Activated CD4-positive, alpha-beta T cell treated with anti-CD3 and anti-CD28 coated beads for 4 hours (primary cell): ENCODE measurements around the gene ENDOD1.

Experiments
- DNase-seq, 2 donors: peaks; one replicate each; pipeline ENCODE4 v3.0.0-alpha.2; 2020

Gene ENDOD1

DNA sequence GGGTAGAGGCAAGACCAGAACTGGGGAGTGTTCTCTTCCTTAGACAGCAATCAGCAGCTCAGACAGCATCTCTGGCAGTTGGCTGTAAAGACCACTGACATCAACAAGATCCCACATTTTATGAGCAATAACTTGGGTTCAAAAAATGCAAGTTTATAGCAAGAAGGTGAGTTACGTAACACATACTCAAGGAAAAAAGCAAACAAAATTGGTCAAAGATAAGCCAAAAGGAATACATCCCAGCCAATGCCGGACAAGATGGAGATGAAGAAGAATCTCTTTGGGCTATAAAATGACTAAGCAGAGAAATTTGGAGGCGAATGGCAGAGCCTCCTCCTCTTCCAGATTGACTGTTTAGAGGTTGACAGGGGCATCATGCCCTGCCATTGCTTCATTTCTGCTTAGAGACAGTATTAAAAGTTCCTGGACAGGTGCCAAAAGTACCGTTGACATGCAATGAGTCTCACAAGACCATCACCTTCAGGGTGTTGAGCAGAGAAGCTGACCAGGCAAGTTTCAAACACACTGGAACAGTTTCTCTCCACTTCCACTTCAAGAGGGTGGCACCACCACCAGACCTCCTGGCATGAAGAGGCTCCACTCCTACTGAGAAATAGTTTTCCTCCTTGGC, 55.9 kb downstream of the ENDOD1 start:
- no peak for DNase-seq

DNA sequence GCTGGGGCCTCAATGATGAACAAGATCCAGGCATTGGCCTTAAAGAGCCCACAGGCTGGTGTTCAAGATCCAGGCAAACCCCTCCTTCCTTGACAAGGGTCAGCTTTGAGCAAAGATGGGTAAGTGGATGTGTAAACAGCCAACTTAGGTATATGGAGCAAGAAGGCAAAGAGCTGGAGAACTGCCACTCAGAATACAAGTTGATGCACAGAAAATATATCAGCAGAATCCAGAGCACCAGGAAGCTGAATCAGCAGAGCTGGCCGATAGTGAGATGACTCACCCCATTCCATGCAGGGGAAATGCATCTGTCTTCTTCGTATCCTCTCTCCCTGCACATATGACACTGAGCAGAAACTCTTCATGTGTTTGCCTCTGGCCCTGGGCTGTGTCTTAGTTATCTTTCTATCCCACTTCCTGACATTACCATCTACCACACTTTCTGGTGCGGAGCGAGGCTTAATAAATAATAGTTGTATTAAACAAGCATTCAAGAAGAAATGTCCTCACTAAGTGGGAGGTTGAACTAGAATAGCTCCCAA, 57.8 kb downstream of the ENDOD1 start:
- DNase-seq, result peak in 1 of 2 donors; percentile 18

GRCh38 chr11:95148406-95148805, 58.8 kb downstream of the ENDOD1 start:
- no peak for DNase-seq

- no peak for DNase-seq
Measured at GRCh38 chr11:95148938-95149337, 59.3 kb downstream of the ENDOD1 start.

DNA sequence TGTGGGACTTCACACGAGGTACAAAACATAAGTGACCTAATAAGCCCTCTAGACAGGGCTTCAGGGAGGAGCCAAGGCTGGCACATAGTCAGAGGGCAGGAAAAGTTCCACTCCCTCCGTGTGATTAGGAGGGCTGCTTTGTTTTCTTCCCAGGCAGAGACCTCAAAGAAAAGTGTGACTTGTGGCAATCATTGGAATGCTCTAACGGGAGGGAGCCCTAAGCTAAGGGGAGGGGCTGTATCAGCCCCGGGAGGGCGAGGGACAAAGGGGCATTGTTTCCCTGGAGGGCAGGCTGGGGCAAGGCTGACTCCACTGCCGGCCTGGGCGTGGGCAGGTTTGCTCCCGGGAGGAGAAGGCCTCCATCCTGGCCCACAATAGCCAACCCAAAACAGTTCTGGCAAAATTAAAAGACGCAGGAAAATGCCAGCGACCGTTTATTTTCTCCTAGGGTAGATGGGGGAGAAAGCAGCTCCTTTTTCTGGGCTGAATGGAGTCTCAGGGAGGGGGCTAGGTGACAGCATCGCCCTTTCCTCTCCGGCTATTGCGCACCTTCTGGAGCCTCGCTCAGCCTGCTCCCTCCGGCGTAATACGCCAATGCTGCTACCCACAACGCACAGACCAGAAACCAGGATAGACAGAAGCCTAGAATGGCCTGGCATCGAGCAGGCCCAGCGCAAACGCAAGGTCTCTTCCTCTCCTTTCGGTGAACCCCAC, 60.2 kb downstream of the ENDOD1 start:
- no peak for DNase-seq

GRCh38 chr11:95150956-95151684, 61.5 kb downstream of the ENDOD1 start:
- DNase-seq, result peak; percentile 91 to 93

DNA sequence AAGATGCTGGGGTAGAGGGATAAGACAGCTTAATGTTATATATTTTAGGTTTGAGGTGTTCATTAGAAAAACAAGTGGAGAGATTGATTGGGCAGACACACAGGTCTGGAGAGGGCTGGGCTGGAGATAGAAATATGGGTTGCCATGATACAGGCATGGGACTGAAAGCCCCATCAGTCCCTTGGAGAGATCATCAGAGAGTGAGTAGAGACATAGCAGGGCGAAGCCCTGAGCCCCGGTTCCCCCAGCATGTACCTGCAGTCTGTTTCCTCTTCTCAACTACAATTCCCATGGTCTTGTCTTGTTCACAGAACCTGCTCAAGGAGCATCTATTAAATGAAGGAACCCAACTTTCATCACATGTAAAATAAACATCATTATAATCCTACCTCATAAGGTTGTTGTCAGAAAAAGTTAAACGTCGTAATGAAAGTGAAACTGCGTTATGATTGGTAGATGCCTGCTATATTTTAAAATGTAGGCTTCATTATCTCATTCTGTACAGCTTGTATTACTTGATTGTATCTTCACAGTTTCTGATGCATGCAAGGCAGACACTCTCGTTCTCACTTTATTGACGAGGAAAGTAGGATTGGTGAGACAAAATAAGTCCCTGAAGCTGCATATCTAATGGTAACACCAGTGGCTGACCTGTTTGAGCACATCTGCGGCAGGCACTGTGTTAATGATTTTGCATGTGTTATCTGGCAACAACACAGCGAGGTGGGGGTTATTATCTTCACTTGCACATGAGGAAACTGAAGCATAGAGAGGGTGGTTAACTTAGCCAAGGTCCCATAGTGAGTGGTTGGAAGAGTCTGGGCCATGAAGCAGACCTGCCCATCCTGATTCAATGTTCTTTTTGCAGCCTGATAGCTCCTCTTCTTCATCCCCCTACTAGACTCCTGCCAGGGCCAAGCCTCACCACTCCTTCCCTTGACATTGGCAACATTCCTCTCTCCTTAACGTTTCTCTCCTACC, 63.5 kb downstream of the ENDOD1 start:
- DNase-seq, result no peak

DNA sequence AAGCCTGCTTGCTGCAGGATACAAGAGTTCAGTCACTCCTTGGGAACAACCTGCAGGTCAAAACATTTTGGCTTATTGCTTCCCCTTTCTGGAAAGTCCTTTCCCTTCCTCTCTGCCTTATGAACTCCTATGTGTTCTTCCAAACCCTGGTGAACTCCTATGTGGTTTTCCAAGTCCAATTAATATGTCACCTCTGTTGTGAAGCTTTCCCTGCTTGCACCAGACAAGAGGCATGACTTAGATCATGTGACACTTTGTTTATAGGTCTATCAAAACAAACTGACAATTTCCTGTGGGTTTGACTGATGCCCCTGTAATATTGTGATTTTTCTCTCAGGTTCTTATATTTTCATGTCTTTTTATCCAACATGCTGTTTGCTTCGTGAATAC, 64.2 kb downstream of the ENDOD1 start:
- no peak for DNase-seq

DNA sequence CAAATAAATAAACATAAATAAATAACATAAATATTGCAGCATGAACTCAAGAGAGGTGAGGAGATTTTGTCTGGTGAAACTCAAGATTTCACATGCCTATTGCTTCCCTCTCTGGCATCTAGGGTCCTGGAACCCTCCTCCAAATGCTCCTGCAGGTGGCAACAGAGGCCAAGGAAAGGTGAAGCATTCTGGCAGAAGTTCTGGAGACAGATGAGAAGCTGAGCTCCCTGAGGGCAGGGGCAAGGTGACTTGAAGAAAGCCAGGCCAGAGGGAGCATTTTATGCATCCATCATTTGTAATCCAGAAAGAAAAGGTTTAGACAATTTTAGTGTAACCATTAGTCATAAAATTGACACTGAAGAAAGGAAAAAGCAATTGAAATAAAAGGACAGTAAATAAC, 64.9 kb downstream of the ENDOD1 start:
- DNase-seq, result peak; percentile 49 to 69

- DNase-seq, result no peak
Measured at GRCh38 chr11:95155385-95155784, 65.7 kb downstream of the ENDOD1 start.

DNA sequence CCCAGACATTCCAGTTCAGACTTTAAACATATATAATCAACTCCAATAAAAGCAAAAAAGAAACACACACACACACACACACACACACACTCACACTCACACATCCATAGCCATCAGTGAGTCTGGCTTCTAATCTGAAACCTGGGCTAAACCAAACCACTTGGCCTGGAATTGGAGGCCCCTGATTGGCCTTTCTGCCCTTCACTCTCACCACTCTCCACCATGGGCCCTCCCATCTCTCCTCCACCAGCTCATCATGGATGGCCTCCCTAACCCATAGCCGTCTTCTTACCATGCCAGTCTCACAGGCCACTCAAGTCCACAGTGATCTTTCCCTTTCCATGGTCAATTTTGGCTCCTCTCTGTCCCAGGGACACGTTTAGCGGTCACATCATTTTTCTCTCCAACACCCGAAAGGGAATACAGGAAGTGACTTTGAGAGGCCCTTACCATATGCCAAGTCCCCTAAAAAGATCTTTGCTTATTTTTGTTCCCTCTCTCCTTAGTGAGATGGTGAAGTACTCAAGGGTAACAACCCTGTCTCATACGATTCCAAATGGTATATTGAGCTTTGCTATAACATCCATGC, 66.6 kb downstream of the ENDOD1 start:
- DNase-seq, result no peak

GRCh38 chr11:95156916-95157541, 67.4 kb downstream of the ENDOD1 start:
- DNase-seq, result no peak

DNA sequence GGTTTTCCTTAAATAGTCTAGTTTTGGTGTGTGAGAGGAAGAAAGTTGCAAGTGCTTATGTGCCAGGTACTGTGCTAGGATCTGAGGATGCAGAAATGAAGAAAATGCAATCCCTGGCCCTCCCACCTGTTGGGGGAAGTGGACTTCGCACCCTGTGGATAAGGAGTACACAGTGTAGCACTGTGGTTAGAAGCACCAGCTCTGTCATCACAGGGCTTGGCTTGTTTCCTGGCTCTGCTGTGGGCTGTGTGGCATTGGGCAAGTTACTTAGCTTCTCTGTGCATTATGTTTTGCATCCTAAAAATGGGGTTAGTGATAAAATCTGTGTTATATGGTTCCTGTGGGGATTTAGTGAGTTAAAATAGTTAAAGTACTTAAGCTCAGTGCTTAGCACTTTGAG, 68.2 kb downstream of the ENDOD1 start:
- DNase-seq, result no peak

DNA sequence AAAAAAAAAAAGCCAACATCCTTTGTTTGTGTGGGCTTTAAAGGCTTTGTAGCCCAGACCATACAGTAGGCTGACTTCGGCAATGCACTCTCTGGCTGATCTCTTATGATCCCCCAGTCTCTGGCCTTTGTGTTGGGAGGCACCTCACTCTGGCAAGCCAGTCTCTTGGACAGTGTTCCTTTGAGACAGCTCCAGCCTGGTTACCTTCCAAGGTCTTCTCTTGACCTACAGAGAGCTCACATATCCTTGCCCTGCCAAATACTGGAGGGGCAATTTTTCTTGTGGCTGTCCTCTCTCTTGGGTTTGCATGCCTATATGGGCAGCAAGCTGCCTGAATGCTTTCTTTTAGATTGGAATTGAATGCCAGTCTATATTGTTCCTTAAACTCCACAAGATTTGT, 71.6 kb downstream of the ENDOD1 start:
- no peak for DNase-seq

- no peak for DNase-seq
Measured at GRCh38 chr11:95163106-95163505, 73.5 kb downstream of the ENDOD1 start.

- no peak for DNase-seq
Measured at GRCh38 chr11:95165638-95166037, 76.0 kb downstream of the ENDOD1 start.

DNA sequence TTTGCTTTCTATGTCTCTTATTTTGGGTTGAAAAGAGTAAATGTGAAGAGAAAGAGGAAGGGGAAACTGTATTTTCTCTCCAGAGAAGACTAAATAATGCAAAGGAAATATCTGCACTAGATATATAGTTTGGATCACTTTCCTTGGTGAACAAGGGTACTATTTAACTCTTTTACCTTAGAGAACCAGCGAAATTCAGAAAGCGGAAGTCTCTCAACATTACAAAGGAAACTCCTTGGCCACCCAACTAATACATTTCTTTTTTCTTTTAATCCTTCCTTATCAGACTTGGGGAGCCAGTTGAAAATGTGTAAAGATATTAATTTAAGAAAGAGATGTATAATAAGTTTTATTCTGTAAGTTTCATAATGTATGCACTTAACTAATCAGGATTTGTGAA, 77.1 kb downstream of the ENDOD1 start:
- no peak for DNase-seq

GRCh38 chr11:95170294-95170693, 80.6 kb downstream of the ENDOD1 start:
- no peak for DNase-seq

DNA sequence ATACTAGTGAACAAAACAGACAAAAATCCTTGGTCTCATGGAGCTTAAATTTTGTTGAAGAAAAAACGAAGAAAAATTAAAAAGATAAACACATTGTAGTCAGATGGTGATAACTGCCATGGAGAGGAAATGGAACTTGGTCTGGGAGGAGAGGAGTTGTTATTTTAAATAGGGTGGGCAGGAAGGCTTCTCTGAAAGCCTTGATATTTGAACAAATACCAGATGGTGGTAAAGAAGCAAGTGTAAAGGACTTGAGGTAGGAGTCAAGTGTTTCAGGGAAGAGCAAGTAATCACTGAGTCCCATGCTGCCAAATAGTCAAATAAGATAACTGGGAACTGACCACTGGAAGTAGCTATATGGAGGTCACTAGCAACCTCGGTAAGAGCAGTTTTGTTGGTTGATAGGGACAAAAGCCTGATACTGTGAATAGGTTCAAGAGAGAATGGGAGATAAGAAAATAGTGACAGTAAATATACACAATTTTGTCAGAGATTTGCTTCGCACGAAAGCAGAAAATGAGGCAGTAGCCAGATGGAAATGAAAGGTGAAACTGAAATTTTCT, 86.3 kb downstream of the ENDOD1 start:
- no peak for DNase-seq
